Measurements from ENCODE around the gene BBX.

The BBX gene

DNA sequence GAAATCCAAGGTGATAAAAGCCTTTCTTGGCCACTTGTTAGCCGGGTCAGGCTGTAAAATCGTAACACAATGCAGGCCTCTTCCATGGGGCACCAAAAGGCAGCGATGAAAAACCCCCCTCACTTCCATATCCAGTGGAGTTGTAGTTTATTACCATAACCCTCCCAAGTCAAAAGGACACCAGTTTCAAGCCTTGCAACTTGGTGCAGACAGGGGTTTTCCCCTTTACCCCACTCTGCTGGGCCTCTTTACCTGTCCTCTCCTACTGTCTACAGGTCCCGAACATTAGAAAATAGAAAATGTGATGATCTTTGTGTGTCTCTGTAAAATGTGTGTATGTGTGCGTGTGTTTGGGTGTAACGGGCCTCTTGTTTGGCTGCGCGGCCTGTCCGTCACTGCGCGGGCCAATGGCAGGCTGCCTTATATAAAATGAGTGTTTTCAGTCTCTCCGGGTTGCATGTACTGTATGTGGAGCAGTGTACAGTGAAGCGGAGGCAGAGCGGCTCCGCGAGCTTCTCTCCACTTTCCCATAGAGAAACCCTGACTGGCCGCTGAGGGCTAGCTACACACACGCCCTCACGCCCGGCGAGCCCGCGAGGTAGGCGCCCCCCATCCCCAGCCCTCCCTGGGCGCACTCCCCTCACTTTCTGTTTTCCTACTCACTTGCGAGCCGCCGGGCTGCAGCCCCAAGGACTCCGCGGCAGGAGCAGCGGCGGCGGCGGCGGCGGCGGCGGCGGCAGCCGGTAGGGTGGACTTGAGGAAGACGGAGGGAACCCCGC is at the start of gene BBX:
Gene BBX, plus strand, starts transcription at position 453 of the 779 bp plus-strand sequence. CDS start 187,499 bp downstream, outside the sequence.
- H3K4me1 ChIP-seq (ENCODE audit: control insufficient read depth, insufficient read depth, low read length) = peaks cover 3% of the 10 kb centered on the region
- peaks cover 6% of the 10 kb centered on the region for H3K27me3 ChIP-seq (ENCODE audit: control insufficient read depth, insufficient read depth, low read length)
- no peaks in the 10 kb centered on the region for H3K36me3 ChIP-seq (ENCODE audit: control insufficient read depth, insufficient read depth, low read length)
- peak within 1 kb of the TSS; percentile 50 for H3K9ac ChIP-seq (ENCODE audit: low read depth, low read length)
- peak within 1 kb of the TSS; percentile 62 for H3K4me3 ChIP-seq (ENCODE audit: low read depth, low read length)
- H3K9me3 ChIP-seq (ENCODE audit: control insufficient read depth, insufficient read depth, low read length) = no peaks in the 10 kb centered on the region

GRCh38 chr3:107476462-107476861 is 46.3 kb upstream of the BBX start:
- Histone ChIP-seq H3K9ac (ENCODE audit: low read depth, low read length) (no peak overlapping the region), H3K27me3 (ENCODE audit: control insufficient read depth, insufficient read depth, low read length) (no peaks in the 10 kb centered on the region), H3K4me3 (ENCODE audit: low read depth, low read length) (no peak overlapping the region), H3K36me3 (ENCODE audit: control insufficient read depth, insufficient read depth, low read length) (no peaks in the 10 kb centered on the region), H3K4me1 (ENCODE audit: control insufficient read depth, insufficient read depth, low read length) (peaks cover 9% of the 10 kb centered on the region), H3K9me3 (ENCODE audit: control insufficient read depth, insufficient read depth, low read length) (no peaks in the 10 kb centered on the region)

DNA sequence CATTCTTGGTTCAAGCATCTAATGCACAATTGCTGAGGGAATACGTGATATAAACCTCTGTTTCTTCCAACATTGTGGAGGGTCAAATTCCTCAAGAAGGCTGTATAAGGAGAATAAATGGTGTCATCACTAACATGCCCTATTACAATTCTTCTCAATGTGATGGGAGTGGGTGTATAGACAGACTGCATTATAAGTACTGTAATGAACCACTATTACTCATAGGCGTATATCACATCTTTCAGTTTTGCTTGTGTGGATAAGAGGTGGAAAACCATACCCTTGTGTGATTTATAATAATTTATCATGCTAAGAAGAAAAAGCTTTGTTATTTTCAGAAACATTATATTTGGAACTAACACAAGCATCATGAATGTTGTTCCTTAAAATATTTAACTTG is 35.3 kb upstream of the BBX start:
- Histone ChIP-seq H3K27me3 (ENCODE audit: control insufficient read depth, insufficient read depth, low read length) (no peaks in the 10 kb centered on the region), H3K9me3 (ENCODE audit: control insufficient read depth, insufficient read depth, low read length) (no peaks in the 10 kb centered on the region), H3K4me3 (ENCODE audit: low read depth, low read length) (no peak overlapping the region), H3K36me3 (ENCODE audit: control insufficient read depth, insufficient read depth, low read length) (no peaks in the 10 kb centered on the region), H3K4me1 (ENCODE audit: control insufficient read depth, insufficient read depth, low read length) (no peaks in the 10 kb centered on the region), H3K9ac (ENCODE audit: low read depth, low read length) (no peak overlapping the region)

DNA sequence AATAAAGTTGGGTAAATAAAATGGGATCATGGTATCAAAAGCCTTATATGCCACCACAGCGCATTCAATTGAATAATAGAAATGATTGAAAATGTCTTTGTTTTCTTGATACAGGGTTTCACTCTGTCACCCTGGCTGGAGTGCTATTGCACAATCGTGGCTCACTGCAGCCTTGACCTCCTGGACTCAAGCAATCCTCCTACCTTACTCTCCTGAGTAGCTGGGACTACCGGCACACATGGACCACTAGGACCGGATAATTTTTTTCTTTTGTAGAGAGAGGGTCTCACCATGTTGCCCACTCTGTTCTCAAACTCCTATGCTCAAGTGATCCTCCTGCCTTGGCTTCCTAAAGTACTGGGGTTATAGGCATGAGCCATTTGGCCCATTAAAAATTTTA is 33.8 kb upstream of the BBX start:
- no peaks in the 10 kb centered on the region for H3K4me1 ChIP-seq (ENCODE audit: control insufficient read depth, insufficient read depth, low read length)
- no peaks in the 10 kb centered on the region for H3K36me3 ChIP-seq (ENCODE audit: control insufficient read depth, insufficient read depth, low read length)
- H3K4me3 ChIP-seq (ENCODE audit: low read depth, low read length) = no peak overlapping the region
- H3K9ac ChIP-seq (ENCODE audit: low read depth, low read length) = no peak overlapping the region
- H3K27me3 ChIP-seq (ENCODE audit: control insufficient read depth, insufficient read depth, low read length) = no peaks in the 10 kb centered on the region
- H3K9me3 ChIP-seq (ENCODE audit: control insufficient read depth, insufficient read depth, low read length) = no peaks in the 10 kb centered on the region

DNA sequence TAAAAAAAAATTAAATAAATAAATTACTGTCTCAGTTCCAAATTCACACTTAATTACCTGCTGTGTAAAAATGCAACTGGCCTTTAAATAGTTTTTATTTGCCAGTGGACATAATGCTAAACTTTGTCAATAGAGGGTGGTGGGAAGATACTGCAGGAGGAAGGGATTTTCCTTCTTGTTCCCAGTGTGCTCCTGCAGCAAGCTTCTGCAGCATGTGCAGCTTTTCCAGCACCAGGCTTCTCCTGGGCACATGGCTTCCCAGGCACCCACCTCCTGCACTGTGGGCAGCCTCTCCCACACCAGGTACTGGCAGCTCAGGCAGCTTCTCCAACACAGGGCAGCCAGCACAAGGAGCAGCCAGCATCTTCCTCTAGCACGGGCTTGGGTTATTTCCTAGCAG is 29.6 kb upstream of the BBX start:
- Histone ChIP-seq H3K9me3 (ENCODE audit: control insufficient read depth, insufficient read depth, low read length) (no peaks in the 10 kb centered on the region), H3K9ac (ENCODE audit: low read depth, low read length) (no peak overlapping the region), H3K36me3 (ENCODE audit: control insufficient read depth, insufficient read depth, low read length) (no peaks in the 10 kb centered on the region), H3K4me1 (ENCODE audit: control insufficient read depth, insufficient read depth, low read length) (no peaks in the 10 kb centered on the region), H3K4me3 (ENCODE audit: low read depth, low read length) (no peak overlapping the region), H3K27me3 (ENCODE audit: control insufficient read depth, insufficient read depth, low read length) (no peaks in the 10 kb centered on the region)

GRCh38 chr3:107496855-107497254 is 25.9 kb upstream of the BBX start:
- H3K27me3 ChIP-seq (ENCODE audit: control insufficient read depth, insufficient read depth, low read length) = no peaks in the 10 kb centered on the region
- H3K9ac ChIP-seq (ENCODE audit: low read depth, low read length) = no peak overlapping the region
- no peaks in the 10 kb centered on the region for H3K9me3 ChIP-seq (ENCODE audit: control insufficient read depth, insufficient read depth, low read length)
- H3K36me3 ChIP-seq (ENCODE audit: control insufficient read depth, insufficient read depth, low read length) = no peaks in the 10 kb centered on the region
- H3K4me3 ChIP-seq (ENCODE audit: low read depth, low read length) = no peak overlapping the region
- H3K4me1 ChIP-seq (ENCODE audit: control insufficient read depth, insufficient read depth, low read length) = no peaks in the 10 kb centered on the region

DNA sequence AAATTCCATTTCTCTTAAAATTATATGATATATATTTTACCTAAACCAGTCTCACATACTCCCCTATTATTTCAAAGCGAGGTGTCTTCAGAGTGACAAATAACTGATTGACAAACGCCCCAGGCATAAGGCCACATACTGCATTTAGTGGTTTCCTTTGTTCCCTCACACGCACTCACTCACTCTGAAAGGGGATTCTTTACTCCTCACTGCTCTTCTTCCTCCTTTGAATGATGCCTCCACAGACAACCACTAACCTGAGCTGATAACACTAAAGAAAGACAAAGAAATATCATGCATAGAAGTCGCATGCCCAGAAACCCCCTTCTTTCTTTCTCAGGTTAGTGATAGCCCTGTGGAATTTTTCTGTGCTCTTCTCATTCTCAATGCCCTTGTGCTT is 24.1 kb upstream of the BBX start:
- Histone ChIP-seq H3K4me3 (ENCODE audit: low read depth, low read length) (no peak overlapping the region), H3K9ac (ENCODE audit: low read depth, low read length) (no peak overlapping the region), H3K9me3 (ENCODE audit: control insufficient read depth, insufficient read depth, low read length) (no peaks in the 10 kb centered on the region), H3K36me3 (ENCODE audit: control insufficient read depth, insufficient read depth, low read length) (no peaks in the 10 kb centered on the region), H3K27me3 (ENCODE audit: control insufficient read depth, insufficient read depth, low read length) (no peaks in the 10 kb centered on the region), H3K4me1 (ENCODE audit: control insufficient read depth, insufficient read depth, low read length) (no peaks in the 10 kb centered on the region)

DNA sequence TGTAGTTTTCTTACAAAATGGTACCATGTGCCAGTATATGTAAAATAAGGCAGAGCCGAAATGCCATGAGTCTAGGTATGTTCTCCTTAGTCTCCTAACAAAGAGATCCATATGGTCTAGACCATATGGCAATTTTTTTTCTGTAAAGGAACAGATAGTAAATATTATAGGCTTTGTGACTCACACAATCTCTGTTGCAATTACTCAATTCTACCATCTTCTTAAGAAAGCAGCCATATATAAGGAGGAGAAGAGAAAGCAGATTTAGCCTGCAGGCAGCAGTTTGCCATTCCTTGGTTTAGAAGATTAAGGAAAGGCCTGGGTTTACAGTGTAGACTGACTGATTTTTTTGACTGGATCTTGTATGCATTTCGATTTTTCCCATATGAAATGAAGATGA is 16.3 kb upstream of the BBX start:
- Histone ChIP-seq H3K36me3 (ENCODE audit: control insufficient read depth, insufficient read depth, low read length) (no peaks in the 10 kb centered on the region), H3K4me3 (ENCODE audit: low read depth, low read length) (no peak overlapping the region), H3K4me1 (ENCODE audit: control insufficient read depth, insufficient read depth, low read length) (no peaks in the 10 kb centered on the region), H3K27me3 (ENCODE audit: control insufficient read depth, insufficient read depth, low read length) (no peaks in the 10 kb centered on the region), H3K9me3 (ENCODE audit: control insufficient read depth, insufficient read depth, low read length) (no peaks in the 10 kb centered on the region), H3K9ac (ENCODE audit: low read depth, low read length) (no peak overlapping the region)

GRCh38 chr3:107508331-107508730 is 14.4 kb upstream of the BBX start:
- H3K4me1 ChIP-seq (ENCODE audit: control insufficient read depth, insufficient read depth, low read length) = no peaks in the 10 kb centered on the region
- H3K27me3 ChIP-seq (ENCODE audit: control insufficient read depth, insufficient read depth, low read length) = no peaks in the 10 kb centered on the region
- no peaks in the 10 kb centered on the region for H3K9me3 ChIP-seq (ENCODE audit: control insufficient read depth, insufficient read depth, low read length)
- H3K9ac ChIP-seq (ENCODE audit: low read depth, low read length) = no peak overlapping the region
- no peaks in the 10 kb centered on the region for H3K36me3 ChIP-seq (ENCODE audit: control insufficient read depth, insufficient read depth, low read length)
- H3K4me3 ChIP-seq (ENCODE audit: low read depth, low read length) = no peak overlapping the region

DNA sequence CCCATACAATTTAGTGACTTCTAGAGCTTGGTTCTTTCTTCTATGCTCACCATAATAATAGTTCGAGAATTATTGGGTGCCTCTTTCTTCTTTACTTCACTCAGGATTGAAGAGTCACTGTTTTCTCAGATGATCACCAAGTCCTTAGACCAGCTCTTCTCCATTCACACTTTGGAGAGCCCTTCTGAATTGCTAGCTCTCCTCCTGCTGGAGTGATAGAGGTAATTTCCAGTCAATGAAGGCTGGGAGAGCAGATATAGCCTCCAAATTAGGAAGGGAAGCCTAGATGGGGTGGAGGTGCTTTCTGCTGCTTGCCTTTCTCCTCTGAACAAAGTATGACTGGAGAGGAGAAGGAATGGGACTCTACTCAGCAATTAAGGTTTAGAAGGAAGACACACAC is 10.7 kb upstream of the BBX start:
- H3K27me3 ChIP-seq (ENCODE audit: control insufficient read depth, insufficient read depth, low read length) = no peaks in the 10 kb centered on the region
- H3K36me3 ChIP-seq (ENCODE audit: control insufficient read depth, insufficient read depth, low read length) = no peaks in the 10 kb centered on the region
- H3K4me3 ChIP-seq (ENCODE audit: low read depth, low read length) = no peak overlapping the region
- H3K4me1 ChIP-seq (ENCODE audit: control insufficient read depth, insufficient read depth, low read length) = no peaks in the 10 kb centered on the region
- H3K9me3 ChIP-seq (ENCODE audit: control insufficient read depth, insufficient read depth, low read length) = no peaks in the 10 kb centered on the region
- no peak overlapping the region for H3K9ac ChIP-seq (ENCODE audit: low read depth, low read length)

DNA sequence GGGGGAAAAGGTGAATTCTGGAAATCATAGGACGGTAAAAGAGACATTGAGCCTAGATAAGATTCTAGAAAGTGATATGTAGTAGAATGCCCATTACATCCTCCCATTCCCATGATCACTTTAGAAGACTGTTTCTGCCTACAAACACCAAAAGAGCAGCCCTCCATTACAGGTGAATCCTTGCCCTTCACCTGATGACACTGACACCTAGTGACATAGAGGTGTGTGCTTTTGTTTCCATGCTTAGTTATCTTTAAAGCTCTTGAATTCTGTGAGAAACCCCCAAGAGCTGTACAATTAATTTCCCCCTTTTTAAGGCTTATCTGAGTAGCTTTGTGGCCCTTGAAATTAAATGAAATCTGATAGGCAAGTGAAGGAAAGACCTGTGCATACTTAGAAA is 8.3 kb upstream of the BBX start:
- no peaks in the 10 kb centered on the region for H3K4me1 ChIP-seq (ENCODE audit: control insufficient read depth, insufficient read depth, low read length)
- H3K9me3 ChIP-seq (ENCODE audit: control insufficient read depth, insufficient read depth, low read length) = no peaks in the 10 kb centered on the region

GRCh38 chr3:107516475-107516874 is 6.3 kb upstream of the BBX start:
- H3K27me3 ChIP-seq (ENCODE audit: control insufficient read depth, insufficient read depth, low read length) = no peaks in the 10 kb centered on the region
- H3K9ac ChIP-seq (ENCODE audit: low read depth, low read length) = no peak overlapping the region
- no peak overlapping the region for H3K4me3 ChIP-seq (ENCODE audit: low read depth, low read length)
- no peaks in the 10 kb centered on the region for H3K36me3 ChIP-seq (ENCODE audit: control insufficient read depth, insufficient read depth, low read length)
- no peaks in the 10 kb centered on the region for H3K9me3 ChIP-seq (ENCODE audit: control insufficient read depth, insufficient read depth, low read length)
- H3K4me1 ChIP-seq (ENCODE audit: control insufficient read depth, insufficient read depth, low read length) = no peaks in the 10 kb centered on the region

More for the DNA sequence above, 8.3 kb upstream of the BBX start:
- no peak overlapping the region for H3K9ac ChIP-seq (ENCODE audit: low read depth, low read length)
- H3K4me3 ChIP-seq (ENCODE audit: low read depth, low read length) = no peak overlapping the region
- H3K27me3 ChIP-seq (ENCODE audit: control insufficient read depth, insufficient read depth, low read length) = no peaks in the 10 kb centered on the region
- H3K36me3 ChIP-seq (ENCODE audit: control insufficient read depth, insufficient read depth, low read length) = no peaks in the 10 kb centered on the region
